ENCODE data around the gene PANX1. TPM values are rescaled to one million over a fixed set of nuclear protein-coding genes. Genes with fewer than 3 reads are reported as not detected.

PANX1 gene
- total RNA-seq, 1 experiment from 2014 or later: 37.5 TPM

DNA sequence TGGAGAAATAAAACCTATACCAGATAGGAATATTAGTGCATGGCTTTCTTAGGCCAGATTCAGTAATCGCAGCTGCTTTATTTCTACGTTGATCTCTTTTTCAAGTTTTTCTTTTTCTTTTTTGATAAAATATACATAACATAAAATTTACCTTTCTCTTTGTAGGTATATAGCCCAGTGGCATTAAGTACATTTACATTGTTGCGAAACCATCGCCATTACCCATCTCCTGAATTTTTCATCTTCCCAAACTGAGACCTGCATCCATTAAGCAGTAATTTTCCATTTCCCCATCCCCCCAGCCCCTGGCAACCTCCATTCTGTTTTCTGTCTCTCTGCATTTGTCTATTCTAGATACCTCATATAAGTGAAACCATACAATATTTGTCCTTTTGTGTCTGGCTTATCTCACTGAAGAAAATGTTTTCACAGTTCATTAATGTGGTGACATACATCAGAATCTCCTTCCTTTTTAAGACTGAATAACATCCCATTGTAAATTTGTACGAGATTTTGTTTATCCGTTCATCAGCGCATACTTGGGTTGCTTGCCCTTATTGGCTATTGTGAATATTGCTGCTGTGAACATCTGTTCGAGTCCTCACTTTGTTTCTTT, 41.4 kb downstream of the PANX1 start:
- Histone ChIP-seq H2AK5ac (ENCODE audit: insufficient read length, low read length) (no peak overlapping the region), H2BK120ac (ENCODE audit: low read depth, low read length, poor library complexity, severe bottlenecking) (no peak overlapping the region), H3K27ac (ENCODE audit: insufficient read length, low read depth, low read length) (no peak overlapping the region), H3K14ac (ENCODE audit: insufficient read depth, low read length) (no peak overlapping the region), H3T11ph (ENCODE audit: low read length) (no peak overlapping the region), H4K8ac (replicated peaks; ENCODE audit: insufficient read length, low read depth, low read length) (no peak overlapping the region), H3K18ac (ENCODE audit: insufficient read length, low read depth, low read length) (no peak overlapping the region), H4K5ac (ENCODE audit: insufficient read length, low read depth, low read length) (no peak overlapping the region), H3K4me1 (ENCODE audit: insufficient read depth, low read length) (peaks cover 4% of the 10 kb centered on the region; the same call in 1 of the 2 replicates), H3K9me3 (ENCODE audit: control insufficient read depth, low read depth, low read length) (no peaks in the 10 kb centered on the region), H2BK20ac (ENCODE audit: low read depth, low read length, poor library complexity, severe bottlenecking) (no peak overlapping the region), H3K79me2 (ENCODE audit: insufficient read depth, low read length) (peaks cover 30% of the 10 kb centered on the region; the same call in 1 of the 2 replicates), H4K20me1 (ENCODE audit: control insufficient read depth, insufficient read depth, insufficient read length) (peaks cover 2% of the 10 kb centered on the region), H4K91ac (ENCODE audit: insufficient read length, low read depth, low read length) (no peak overlapping the region), H3K23ac (ENCODE audit: insufficient read length, low read depth, low read length) (no peak overlapping the region), H2AFZ (ENCODE audit: low read length) (no peak overlapping the region), H3K9ac (ENCODE audit: extremely low read depth, insufficient read length, low read length) (no peak overlapping the region), H3K4me2 (ENCODE audit: insufficient read depth, insufficient read length, low read length) (no peak overlapping the region), H2BK5ac (ENCODE audit: insufficient read length, low read length) (no peak overlapping the region), H3K23me2 (ENCODE audit: insufficient read length, low read depth, low read length, poor library complexity, severe bottlenecking) (no peaks in the 10 kb centered on the region), H2BK12ac (ENCODE audit: insufficient read length, low read depth, low read length) (no peak overlapping the region), H3K4ac (ENCODE audit: low read depth, low read length) (no peak overlapping the region), H3K27me3 (ENCODE audit: insufficient read depth, low read length) (no peaks in the 10 kb centered on the region), H3K56ac (ENCODE audit: insufficient read length, low read depth, low read length) (no peak overlapping the region), H2BK15ac (ENCODE audit: low read depth, low read length) (no peak overlapping the region), H3K79me1 (ENCODE audit: insufficient read depth, low read depth, low read length, poor library complexity, severe bottlenecking) (peaks cover 20% of the 10 kb centered on the region)
- no peak overlapping the region; a peak in 1 of 5 replicates for H3K4me3 Mint-ChIP-seq
- peaks cover 3% of the 10 kb centered on the region in 2 experiments; a peak in 4 of 5 replicates for H3K9me3 Mint-ChIP-seq
- peaks cover 11 to 32% (median 17%) of the 10 kb centered on the region in 3 experiments for H3K36me3 Mint-ChIP-seq (ENCODE audit: insufficient read depth in 1 of 3, low read depth in 3 of 3)
- H3K4me1 Mint-ChIP-seq: peaks cover 56 to 67% of the 10 kb centered on the region in 2 experiments
- no peaks in the 10 kb centered on the region for H3K27me3 Mint-ChIP-seq (ENCODE audit: low read depth)
- no peak for TF ChIP-seq CTCF (conservative IDR thresholded peaks at IDR 0.05)
- no peak for DNase-seq
- no peak overlapping the region; a peak in 1 of 7 replicates for H3K27ac Mint-ChIP-seq
- no CpG with 5 or more reads among the region's 8 CpGs for WGBS (ENCODE audit: extremely low coverage, insufficient read length, low lambda C conversion rate)

Data from H9 (cell line).